ENCODE measurements around the gene TEAD1. TPM values are rescaled to one million over a fixed set of nuclear protein-coding genes. Genes with fewer than 3 reads are reported as not detected.
A peak's percentile ranks its signal among the peaks of the same experiment; 100 is the strongest.

TEAD1 gene
- total RNA-seq, 1 donor from 2014 or later = 17.3 TPM

DNA sequence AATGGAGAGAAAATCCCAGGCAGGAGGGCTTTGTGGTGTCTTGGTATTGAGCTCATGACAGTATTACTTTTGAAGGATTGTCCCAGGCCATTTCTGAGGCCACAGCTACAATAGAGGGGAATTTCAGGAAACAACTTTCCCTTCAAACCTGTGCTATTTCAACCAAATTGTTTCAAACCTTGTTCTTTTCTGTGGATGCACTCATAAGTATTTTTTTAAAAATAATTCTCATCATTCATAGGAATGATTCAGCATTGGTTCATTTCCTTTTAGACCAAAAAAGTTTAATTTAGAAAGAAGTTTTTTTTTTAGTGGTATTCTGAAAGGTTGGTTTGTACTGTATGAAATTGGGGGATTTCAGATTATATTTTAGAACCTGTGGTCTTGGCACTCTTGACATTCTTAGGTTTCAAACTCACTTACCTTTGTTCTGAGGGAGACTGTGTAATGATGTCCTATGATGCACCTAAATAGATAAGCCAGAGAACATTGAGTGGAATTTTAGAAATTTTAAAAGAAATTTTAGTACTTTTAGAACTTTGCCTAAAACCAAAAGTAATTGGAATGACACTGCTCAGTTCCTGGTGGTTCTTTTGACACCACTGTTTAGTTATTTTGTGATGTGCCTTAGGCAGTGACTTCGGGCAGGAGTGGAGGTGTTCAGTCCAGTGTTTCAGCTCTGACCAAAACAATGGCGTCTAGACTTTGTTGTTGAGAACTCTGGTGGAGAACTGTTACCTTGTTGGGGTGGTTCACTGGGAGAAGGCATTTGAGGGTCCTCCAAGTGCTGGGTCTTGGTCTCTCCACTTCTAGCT, 12.2 kb downstream of the TEAD1 start:
- peak in 1 of 2 donors; percentile 62 for DNase-seq (ENCODE audit: low read depth in 2 of 2)

- DNase-seq (ENCODE audit: low read depth in 2 of 2) = no peak
These were observed 13.0 kb downstream of the TEAD1 start for GRCh38 chr11:12687216-12687623.

GRCh38 chr11:12687740-12688139, 13.5 kb downstream of the TEAD1 start:
- DNase-seq (ENCODE audit: low read depth in 2 of 2) = no peak

DNA sequence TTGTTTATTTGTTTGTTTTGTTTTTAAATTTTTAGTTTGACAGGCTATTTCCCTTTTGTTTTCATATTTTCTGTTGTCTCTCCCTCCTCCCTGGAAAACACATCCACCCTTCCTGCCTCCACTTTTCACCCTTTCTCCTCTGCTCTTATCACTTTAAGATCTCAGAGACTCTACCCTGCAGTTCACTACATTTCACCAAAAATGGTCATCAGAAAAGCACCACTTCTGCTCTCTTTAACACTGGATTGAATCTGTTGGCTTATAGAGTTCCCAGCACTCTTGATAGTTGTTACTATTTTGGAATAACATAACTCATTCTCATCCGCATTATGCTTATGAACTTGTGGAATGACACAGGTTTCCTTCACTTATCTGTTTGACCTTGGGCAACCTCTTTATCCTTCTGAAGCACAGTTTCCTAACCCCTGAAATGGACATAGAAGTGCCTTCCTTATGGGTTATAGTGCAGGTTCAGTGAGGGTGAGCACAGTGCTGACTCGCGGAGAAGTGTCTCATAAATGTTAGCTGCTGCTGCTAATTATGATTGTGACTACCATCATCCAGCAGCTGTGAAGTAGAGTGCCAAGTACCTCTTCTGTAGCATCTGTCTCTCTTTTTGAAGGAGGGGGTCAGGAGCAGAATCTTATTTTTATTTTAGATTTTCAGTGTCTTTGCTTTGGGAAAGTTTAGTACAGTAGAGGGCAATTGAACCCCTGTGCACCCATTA, 15.0 kb downstream of the TEAD1 start:
- DNase-seq (ENCODE audit: low read depth in 2 of 2) = peak in 1 of 2 donors; percentile 19

GRCh38 chr11:12690663-12691062, 16.4 kb downstream of the TEAD1 start:
- DNase-seq (ENCODE audit: low read depth in 2 of 2) = no peak

DNA sequence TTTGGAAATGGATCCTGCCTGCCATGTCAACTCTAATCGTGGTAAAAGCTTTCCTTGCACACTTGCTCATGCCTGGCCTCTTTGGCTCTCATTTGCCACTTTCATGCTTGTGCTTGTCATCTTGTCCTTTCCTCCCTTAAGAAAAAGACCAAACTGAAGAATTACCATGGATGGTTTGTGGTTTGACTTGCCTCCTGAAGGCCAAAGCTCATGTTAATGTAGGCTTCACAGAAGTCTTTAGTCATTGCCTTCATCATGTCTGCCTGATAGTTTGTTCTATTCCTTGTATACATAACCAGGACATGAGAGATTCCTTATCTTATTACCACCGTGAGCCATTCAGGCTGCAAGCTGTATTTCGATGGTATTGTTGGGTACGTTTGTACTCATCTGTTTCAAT, 17.3 kb downstream of the TEAD1 start:
- DNase-seq (ENCODE audit: low read depth in 2 of 2) = no peak

DNA sequence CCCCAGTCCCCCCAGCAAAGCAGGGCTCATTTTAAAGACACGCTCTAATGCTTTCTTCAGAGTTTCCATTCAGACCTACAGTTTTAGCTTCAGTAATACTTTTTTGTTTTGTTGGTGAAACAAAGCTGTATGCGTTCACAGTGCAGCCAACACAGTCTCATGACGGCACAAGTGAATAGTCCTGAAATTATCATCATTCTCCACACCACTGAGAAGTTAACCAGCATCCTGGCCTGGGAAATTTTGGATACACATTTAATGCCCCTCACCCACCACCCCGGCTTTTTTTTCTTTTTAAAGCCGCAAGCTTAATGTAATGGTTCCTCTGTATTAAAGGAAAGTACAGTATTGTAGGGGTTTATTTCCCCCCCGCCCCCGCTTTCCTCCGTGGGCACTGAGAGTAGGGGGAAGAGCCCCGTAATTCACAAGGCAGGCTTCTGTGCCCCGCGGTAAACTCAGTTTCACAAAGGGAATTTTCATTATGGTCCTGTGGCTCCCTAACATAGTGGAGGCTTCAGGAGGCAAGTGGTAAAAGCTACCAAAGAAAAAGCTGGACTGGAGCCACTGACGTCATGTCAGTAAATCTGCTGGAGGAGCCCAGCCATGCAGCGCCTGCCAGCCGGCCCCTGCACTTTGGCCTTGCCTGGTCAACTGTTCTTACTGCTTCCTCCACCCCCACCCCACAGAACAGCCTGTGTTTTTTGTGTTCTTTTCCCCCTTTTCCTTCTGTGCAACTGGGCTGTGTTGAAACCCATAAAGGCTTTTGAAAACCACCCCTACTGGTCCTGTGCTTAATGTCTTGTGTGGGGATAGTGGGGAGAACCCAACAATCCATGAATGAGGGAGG, 18.2 kb downstream of the TEAD1 start:
- peak; percentile 73 to 91 for DNase-seq (ENCODE audit: low read depth in 2 of 2)

- DNase-seq (ENCODE audit: low read depth in 2 of 2) = peak in 1 of 2 donors; percentile 33
These were observed 18.9 kb downstream of the TEAD1 start for GRCh38 chr11:12693094-12693478.

- DNase-seq (ENCODE audit: low read depth in 2 of 2) = peak; percentile 84 to 99
These were observed 19.4 kb downstream of the TEAD1 start for GRCh38 chr11:12693479-12694182.

DNA sequence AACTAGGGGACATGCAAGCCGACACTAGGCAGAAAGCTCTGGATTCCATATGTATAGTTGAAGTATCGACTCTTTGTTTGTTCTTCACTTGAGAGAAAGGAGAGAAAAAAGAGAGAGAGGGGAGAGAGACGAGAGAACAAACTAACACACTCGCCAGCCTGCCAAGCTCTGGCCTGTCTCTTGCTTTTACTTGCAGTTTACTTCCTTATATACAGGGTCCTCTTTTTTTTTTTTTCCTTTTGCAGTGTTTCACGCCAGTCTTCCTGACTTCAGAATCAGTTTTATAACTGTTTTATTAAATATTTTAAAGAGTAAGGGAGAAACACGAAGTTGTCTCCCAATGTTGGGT, 19.9 kb downstream of the TEAD1 start:
- DNase-seq (ENCODE audit: low read depth in 2 of 2) = no peak

GRCh38 chr11:12695221-12695794, 21.1 kb downstream of the TEAD1 start:
- no peak for DNase-seq (ENCODE audit: low read depth in 2 of 2)

DNA sequence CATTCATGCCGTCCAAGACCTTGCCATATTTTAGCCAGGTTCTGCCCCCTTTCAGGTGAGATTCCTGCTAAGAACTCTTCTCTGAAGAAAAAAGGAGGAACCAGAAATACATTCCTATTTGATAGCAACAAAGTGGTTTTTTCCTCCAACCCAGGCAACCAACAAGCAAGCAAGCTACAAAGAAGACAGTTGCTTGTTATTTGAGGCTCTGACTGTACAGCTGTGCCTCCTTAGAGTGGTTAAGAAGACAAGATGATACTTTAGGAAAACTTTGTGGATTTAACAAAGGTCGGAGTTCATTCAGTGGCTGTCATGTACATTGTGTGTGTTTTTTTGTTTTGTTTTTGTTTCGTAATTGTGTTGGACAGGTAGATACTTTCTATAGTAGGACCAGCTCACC, 21.7 kb downstream of the TEAD1 start:
- DNase-seq (ENCODE audit: low read depth in 2 of 2) = no peak

- DNase-seq (ENCODE audit: low read depth in 2 of 2) = no peak
These were observed 22.8 kb downstream of the TEAD1 start for GRCh38 chr11:12696911-12697581.

DNA sequence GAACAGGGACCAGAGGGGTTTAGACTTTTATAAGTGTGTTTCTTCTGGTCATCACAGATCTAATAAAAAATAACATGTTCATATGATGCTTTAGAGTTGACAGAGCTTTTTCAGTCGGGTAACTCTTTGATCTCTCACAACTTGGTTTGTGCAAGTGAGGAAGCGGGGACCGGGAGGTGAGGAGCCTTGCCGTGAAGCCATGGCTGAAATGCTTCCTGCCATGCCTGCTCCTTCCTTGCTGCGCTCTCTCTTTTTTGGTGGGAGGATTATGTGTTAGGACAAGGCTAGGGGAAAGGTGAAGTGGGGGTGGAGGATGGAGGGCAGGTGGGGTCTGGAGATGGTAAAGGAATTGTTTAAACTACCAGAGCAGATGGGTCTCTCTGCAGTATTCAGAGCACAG, 23.8 kb downstream of the TEAD1 start:
- no peak for DNase-seq (ENCODE audit: low read depth in 2 of 2)

DNA sequence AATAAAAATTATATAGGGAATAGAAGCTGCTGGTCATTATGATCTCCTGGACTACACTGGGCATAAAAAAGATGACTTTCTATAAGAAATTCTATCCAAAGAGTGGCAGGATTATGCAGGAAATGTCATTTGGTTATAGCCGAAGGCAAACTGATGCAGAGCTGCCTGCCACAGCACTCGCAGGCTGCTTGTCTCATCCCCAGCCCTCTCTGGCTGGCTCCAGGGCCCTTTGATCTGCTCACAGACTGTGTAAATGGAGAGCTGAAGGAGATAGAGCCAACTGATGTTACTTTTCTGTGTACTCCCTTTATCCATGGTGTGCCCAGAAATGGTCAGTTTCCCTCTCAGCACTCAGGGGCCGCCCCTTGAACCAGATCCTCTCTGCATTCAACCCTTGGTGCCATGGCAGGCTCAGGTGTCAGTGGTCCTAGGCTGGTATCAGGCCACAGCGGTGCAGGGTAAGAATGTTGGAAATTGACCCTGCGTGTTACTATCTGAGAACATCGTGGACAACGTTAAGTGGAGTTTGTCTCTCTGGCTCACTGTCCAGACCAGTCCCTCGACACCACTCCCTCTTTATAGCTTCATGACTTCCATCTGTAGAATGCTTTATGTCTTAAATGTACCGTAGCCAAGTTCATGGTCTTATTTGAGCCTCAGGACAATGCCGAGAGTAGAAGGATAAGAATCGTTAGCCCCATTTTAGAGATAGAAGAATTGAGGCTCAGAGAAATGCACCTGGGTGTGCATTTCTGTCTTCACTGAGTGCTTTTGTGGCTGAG, 27.8 kb downstream of the TEAD1 start:
- no peak for DNase-seq (ENCODE audit: low read depth in 2 of 2)

- no peak for DNase-seq (ENCODE audit: low read depth in 2 of 2)
These were observed 28.8 kb downstream of the TEAD1 start for GRCh38 chr11:12702999-12703453.

DNA sequence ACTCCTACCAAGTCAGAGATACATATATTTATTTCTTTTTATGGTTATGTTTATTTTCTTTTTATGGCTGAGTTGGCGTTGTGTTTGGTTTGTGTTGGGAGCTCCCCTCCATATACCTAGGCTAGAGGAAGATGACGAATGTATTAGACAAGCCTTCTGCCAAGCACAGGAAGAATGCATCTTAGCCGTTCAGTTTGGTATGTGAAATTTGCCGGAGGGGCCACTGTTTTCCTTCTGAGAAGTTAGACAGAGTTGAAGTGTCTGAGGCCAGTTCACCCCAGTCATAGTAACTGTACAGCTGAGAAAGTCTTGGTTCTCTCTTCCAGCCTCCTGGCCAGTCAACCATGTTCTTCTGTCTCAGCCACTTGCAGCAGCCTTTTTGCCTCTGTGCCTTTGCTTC, 29.8 kb downstream of the TEAD1 start:
- DNase-seq (ENCODE audit: low read depth in 2 of 2) = peak in 1 of 2 donors; percentile 67

DNA sequence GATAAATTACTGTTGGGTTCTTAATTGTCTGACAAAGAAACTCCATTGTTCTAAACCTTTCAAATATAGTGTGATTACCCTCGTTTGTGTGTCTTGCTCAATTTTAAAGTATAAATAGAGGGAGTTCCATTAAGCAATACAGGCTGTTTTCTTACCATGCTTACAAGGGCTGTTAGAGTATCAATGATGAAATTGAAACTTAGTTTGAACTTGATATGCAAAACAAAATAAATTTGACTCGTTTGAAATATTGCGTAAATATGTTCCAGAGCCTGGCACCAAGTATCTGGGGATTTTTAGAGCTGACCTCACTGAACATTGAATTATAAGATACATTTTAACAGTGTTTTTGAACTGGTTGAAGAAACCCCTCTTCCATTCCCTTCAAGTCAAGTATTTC, 31.7 kb downstream of the TEAD1 start:
- no peak for DNase-seq (ENCODE audit: low read depth in 2 of 2)

Measured in dermis microvascular lymphatic vessel endothelial cell (primary cell).